ENCODE results near the gene DACT3.

The DACT3 gene, protein sequence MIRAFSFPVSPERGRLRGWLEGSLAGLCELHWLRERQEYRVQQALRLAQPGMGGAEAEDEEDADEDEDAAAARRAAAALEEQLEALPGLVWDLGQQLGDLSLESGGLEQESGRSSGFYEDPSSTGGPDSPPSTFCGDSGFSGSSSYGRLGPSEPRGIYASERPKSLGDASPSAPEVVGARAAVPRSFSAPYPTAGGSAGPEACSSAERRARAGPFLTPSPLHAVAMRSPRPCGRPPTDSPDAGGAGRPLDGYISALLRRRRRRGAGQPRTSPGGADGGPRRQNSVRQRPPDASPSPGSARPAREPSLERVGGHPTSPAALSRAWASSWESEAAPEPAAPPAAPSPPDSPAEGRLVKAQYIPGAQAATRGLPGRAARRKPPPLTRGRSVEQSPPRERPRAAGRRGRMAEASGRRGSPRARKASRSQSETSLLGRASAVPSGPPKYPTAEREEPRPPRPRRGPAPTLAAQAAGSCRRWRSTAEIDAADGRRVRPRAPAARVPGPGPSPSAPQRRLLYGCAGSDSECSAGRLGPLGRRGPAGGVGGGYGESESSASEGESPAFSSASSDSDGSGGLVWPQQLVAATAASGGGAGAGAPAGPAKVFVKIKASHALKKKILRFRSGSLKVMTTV

DNA sequence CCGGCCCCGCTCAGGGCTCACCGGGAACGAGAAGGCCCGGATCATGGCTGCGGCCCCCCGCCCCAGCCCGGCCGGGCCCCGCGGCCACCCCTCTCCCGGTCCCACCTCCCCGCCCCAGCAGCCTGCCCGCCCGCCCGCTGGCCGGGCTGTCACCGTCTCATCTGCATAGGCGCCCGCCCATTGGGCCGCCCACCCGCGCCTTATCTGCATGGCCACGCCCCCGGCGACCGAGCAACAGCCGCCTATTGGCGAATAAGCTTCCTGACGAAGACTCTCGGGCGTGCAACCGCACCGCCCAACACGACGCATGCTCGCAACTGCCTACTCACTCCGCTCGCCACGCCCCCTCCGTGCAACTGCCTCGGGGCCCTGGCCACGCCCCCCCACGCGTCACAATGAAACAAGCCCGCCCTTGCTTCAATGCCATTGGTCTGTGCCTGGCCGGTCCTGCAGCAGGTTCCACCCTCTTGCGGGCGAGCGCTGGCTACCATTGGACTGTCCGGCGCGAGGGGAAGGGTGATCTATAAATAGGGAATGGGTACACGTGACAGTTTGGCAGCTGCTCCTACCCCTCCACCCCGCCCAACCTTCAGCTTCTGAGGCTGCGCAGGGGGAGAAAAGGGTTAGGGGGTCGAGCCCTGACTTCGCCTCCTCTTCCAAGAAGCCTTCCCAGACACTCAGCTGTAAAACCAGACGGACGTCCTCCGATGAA is at the start of gene DACT3:
Gene DACT3 (minus strand): TSS at position 163 of the 712 bp plus-strand sequence. CDS start 118 bp downstream, at position 45.
- Histone ChIP-seq H3K36me3 (ENCODE audit: control insufficient read depth, insufficient read depth, low read length) (no peaks in the 10 kb centered on the region), H3K4me1 (ENCODE audit: control insufficient read depth, insufficient read depth, low read length) (peaks cover 4% of the 10 kb centered on the region), H3K4me3 (ENCODE audit: low read depth, low read length) (peak within 1 kb of the TSS; percentile 67), H3K27me3 (ENCODE audit: control insufficient read depth, insufficient read depth, low read length) (no peaks in the 10 kb centered on the region), H3K9ac (ENCODE audit: low read depth, low read length) (no peak within 1 kb of the TSS), H3K9me3 (ENCODE audit: control insufficient read depth, insufficient read depth, low read length) (no peaks in the 10 kb centered on the region)

DNA sequence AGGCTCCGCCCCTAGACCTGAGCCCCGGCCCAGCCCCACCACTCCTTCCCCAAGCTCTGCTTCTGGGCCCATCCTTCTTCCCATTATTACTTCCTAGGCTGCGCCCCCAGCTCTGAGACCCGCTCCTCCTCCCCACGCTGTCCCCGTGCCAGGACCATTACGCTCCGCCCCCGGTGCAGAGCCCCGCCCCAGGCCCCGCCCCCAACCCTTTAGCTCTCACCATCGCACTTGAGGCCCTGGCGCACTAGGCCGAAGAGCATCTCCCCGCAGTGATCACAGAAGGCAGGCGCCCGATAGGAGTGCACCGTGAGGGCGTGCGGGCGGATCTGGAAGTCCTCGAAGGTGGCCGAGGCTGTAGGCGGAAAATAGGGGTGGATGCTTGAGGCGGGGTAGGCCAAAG is 49.7 kb upstream of the DACT3 start:
- Histone ChIP-seq H3K4me3 (ENCODE audit: low read depth, low read length) (no peak overlapping the region), H3K9me3 (ENCODE audit: control insufficient read depth, insufficient read depth, low read length) (no peaks in the 10 kb centered on the region), H3K36me3 (ENCODE audit: control insufficient read depth, insufficient read depth, low read length) (peaks cover 16% of the 10 kb centered on the region), H3K9ac (ENCODE audit: low read depth, low read length) (no peak overlapping the region), H3K27me3 (ENCODE audit: control insufficient read depth, insufficient read depth, low read length) (no peaks in the 10 kb centered on the region), H3K4me1 (ENCODE audit: control insufficient read depth, insufficient read depth, low read length) (peaks cover 5% of the 10 kb centered on the region)

DNA sequence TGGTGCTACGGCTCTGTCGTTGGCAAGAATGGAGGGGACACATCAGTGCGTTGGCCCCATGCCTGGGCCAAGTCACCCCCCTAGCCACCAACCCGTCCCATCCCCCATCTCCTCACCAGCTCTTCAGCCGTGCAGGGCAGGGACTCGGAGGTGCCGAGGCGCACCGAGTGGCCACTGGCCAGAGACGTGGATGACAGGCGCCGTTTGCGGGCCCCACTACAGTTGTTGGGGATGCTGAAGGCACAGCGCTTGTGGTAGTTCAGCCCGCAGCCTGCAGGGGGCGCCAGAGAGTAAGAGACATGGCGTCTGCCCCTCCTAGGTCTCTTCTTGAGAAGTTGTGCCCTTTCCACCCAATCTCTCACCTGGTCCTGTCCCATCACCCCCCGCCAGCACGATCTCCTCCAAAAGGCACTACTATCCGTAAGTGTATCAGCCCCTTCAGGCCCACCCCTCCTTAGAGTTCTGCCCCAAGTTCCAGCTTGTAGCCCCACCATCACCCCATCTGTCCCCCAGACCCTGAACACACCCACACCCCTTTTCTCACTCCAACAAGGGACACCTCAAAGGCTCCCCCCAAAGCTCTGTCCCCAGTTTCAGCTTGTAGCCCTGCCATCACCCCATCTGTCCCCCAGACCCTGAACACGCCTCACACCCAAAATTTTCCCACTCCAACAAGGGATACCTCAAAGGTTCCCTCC is 43.5 kb upstream of the DACT3 start:
- Histone ChIP-seq H3K27me3 (ENCODE audit: control insufficient read depth, insufficient read depth, low read length) (no peaks in the 10 kb centered on the region), H3K9me3 (ENCODE audit: control insufficient read depth, insufficient read depth, low read length) (no peaks in the 10 kb centered on the region), H3K9ac (ENCODE audit: low read depth, low read length) (no peak overlapping the region), H3K4me1 (ENCODE audit: control insufficient read depth, insufficient read depth, low read length) (no peaks in the 10 kb centered on the region), H3K36me3 (ENCODE audit: control insufficient read depth, insufficient read depth, low read length) (peaks cover 49% of the 10 kb centered on the region), H3K4me3 (ENCODE audit: low read depth, low read length) (no peak overlapping the region)

DNA sequence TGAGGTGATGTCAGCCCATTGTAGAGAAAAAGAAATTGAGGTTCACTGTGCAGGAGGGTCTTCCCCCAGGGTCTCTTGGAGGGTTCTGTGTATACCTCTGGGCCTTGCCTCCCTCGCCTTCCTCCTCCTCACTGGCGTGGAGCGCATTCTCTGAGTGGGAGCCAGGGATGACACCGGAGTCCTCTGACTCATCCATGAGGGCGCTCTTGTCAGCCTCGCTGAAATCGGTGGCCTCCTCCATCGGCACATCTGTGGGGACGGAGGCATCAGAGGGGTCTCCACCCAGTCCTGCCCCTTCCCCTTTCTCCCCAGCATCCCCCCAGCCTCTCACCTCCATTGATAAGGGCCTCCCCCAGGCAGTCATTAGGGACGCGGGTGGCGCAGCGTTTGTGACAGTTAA is 39.7 kb upstream of the DACT3 start:
- Histone ChIP-seq H3K9ac (ENCODE audit: low read depth, low read length) (no peak overlapping the region), H3K9me3 (ENCODE audit: control insufficient read depth, insufficient read depth, low read length) (no peaks in the 10 kb centered on the region), H3K4me3 (ENCODE audit: low read depth, low read length) (no peak overlapping the region), H3K4me1 (ENCODE audit: control insufficient read depth, insufficient read depth, low read length) (peaks cover 5% of the 10 kb centered on the region), H3K27me3 (ENCODE audit: control insufficient read depth, insufficient read depth, low read length) (no peaks in the 10 kb centered on the region), H3K36me3 (ENCODE audit: control insufficient read depth, insufficient read depth, low read length) (peaks cover 47% of the 10 kb centered on the region)

DNA sequence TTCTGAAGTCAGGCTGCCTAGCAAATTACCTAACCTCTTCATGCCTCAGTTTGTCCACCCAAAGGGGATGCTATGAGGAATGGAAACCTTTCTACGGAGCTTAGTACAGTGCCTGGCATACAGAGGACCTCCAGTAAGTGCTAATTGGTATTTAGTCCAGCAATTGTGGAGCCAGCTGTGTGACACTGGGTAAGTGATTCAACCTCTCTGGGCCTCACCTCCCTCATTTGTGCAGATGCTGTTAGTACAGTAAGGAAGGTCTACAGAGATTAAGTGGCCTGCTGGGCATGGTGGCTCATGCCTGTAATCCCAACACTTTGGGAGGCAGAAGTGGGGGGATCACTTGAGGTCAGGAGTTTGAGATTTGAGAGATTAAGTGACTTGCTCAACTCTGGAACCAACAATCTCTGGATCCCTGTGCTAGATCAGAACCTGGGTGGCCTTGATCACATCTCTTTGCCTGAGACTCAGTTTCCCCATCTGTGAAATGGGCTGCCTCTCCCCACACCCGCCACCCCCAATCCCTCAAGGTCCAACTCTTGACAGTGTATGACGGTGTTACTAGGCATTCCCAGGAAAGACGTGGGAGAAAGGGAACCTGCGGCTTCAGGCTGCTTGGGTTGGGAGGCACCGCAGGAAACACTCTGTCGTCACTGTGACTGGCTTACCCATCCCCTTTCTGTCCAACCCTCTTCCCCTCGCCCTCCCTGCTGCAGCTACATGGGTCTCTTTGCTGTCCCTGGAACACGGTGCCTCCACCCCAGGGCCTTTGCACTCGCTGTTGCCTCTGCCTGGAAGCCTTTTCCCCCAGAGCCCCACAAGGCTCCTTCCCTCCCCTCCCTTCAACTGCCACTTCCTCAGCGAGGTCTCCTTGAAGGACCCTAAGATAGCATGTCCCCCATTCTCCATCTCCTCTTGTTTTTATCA is 37.7 kb upstream of the DACT3 start:
- H3K27me3 ChIP-seq (ENCODE audit: control insufficient read depth, insufficient read depth, low read length), result no peaks in the 10 kb centered on the region
- no peak overlapping the region for H3K9ac ChIP-seq (ENCODE audit: low read depth, low read length)
- peaks cover 57% of the 10 kb centered on the region for H3K36me3 ChIP-seq (ENCODE audit: control insufficient read depth, insufficient read depth, low read length)
- peaks cover 5% of the 10 kb centered on the region for H3K4me1 ChIP-seq (ENCODE audit: control insufficient read depth, insufficient read depth, low read length)
- H3K9me3 ChIP-seq (ENCODE audit: control insufficient read depth, insufficient read depth, low read length), result no peaks in the 10 kb centered on the region
- no peak overlapping the region for H3K4me3 ChIP-seq (ENCODE audit: low read depth, low read length)

DNA sequence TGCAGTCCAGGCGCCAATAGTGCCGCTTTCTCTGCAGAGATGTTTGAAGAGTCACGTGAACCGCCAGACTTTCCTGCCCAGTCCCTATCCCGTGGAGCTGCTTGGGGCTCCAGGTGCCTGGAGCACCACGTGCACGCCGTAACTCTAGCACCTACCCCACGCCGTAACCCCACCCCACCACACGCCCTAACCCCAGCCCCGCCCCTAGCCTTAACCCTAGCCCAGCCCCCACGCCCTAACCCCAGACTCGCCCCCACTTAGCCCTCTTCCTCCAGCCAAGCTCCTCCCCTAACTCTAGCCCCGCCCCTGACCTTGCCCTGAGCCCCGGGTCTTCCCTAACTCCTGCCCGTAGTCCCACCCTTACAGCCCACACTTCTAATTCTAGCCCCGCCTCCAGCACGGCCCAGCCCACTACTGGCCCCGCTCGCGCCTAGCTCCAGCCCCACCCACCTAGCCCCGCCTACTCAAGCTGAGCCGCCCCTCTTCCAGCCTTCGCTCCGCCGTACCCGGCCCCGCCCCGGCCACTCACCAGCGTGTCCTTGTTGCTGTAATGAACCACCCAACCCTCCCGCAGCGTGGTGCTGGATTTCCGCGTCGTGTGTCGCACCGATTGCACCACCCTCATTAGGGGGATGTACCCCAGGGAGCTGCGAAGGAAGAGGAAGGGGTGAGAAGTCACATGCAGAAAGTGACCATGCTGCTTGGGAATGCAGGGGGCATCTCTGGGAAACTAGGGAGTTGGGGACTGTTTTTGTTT is 36.4 kb upstream of the DACT3 start:
- peaks cover 65% of the 10 kb centered on the region for H3K36me3 ChIP-seq (ENCODE audit: control insufficient read depth, insufficient read depth, low read length)
- H3K9me3 ChIP-seq (ENCODE audit: control insufficient read depth, insufficient read depth, low read length), result no peaks in the 10 kb centered on the region
- no peaks in the 10 kb centered on the region for H3K27me3 ChIP-seq (ENCODE audit: control insufficient read depth, insufficient read depth, low read length)
- peak overlapping the region; percentile 9 for H3K9ac ChIP-seq (ENCODE audit: low read depth, low read length)
- H3K4me3 ChIP-seq (ENCODE audit: low read depth, low read length), result peak overlapping the region; percentile 51
- H3K4me1 ChIP-seq (ENCODE audit: control insufficient read depth, insufficient read depth, low read length), result peaks cover 5% of the 10 kb centered on the region

DNA sequence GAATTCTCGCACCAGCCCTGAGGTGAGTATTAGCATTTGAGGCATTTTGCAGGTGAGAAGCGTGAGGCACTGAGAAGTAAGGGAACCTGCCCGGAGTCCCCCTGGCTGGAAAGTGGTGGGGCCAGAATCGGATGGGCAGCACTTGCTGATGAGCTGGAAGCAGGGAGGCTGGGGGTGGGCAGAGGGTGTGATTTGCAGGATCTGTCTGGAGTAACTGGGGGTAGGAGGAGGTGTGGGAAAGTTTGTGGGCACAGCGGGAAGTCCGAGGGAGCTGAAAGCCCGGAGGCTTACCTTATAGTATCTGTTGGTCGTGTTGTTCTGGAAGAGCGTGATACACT is 35.9 kb upstream of the DACT3 start:
- Histone ChIP-seq H3K4me3 (ENCODE audit: low read depth, low read length) (no peak overlapping the region), H3K9me3 (ENCODE audit: control insufficient read depth, insufficient read depth, low read length) (no peaks in the 10 kb centered on the region), H3K4me1 (ENCODE audit: control insufficient read depth, insufficient read depth, low read length) (peaks cover 5% of the 10 kb centered on the region), H3K36me3 (ENCODE audit: control insufficient read depth, insufficient read depth, low read length) (peaks cover 65% of the 10 kb centered on the region), H3K27me3 (ENCODE audit: control insufficient read depth, insufficient read depth, low read length) (no peaks in the 10 kb centered on the region), H3K9ac (ENCODE audit: low read depth, low read length) (no peak overlapping the region)

DNA sequence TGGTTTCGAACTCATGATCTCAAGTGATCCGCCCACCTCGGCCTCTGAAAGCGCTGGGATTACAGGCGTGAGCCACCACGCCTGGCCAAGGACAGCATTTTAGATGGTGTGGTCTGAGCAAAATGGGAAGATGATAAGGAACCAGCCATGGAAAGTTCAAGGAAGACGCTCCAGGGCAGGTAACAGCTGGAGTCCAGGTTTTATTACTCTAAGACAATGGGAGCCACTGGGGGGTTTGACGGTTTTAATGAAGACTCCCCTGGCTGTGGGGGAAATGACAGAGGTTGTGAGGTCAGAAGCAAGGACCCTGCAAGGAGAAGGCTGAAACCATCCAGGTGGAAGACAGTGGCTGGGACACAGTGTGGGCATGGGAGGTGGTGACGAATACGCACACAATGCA is 35.1 kb upstream of the DACT3 start:
- Histone ChIP-seq H3K27me3 (ENCODE audit: control insufficient read depth, insufficient read depth, low read length) (no peaks in the 10 kb centered on the region), H3K4me1 (ENCODE audit: control insufficient read depth, insufficient read depth, low read length) (peaks cover 5% of the 10 kb centered on the region), H3K9me3 (ENCODE audit: control insufficient read depth, insufficient read depth, low read length) (no peaks in the 10 kb centered on the region), H3K9ac (ENCODE audit: low read depth, low read length) (no peak overlapping the region), H3K4me3 (ENCODE audit: low read depth, low read length) (no peak overlapping the region), H3K36me3 (ENCODE audit: control insufficient read depth, insufficient read depth, low read length) (peaks cover 68% of the 10 kb centered on the region)

DNA sequence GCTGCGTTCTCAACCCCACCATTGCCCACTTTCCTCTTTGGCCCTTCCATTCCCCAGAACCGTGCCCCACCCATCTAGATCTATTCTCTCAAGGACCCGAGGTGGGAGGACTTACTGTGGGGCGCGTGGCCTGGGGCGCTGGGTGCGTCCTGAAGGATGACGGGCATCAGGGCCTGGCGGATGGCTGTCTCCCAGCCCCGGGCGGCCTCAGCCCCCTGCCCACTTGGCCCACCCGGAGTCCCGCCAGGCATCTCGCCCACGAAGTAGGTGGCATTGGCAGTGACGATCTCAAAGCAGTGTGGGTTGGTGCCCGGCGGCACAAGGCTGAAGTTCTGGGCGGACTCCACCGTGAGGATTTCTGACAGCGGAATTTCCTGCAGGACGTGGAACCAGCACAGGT is 32.8 kb upstream of the DACT3 start:
- H3K9ac ChIP-seq (ENCODE audit: low read depth, low read length), result no peak overlapping the region
- H3K27me3 ChIP-seq (ENCODE audit: control insufficient read depth, insufficient read depth, low read length), result no peaks in the 10 kb centered on the region
- no peak overlapping the region for H3K4me3 ChIP-seq (ENCODE audit: low read depth, low read length)
- H3K9me3 ChIP-seq (ENCODE audit: control insufficient read depth, insufficient read depth, low read length), result no peaks in the 10 kb centered on the region
- H3K36me3 ChIP-seq (ENCODE audit: control insufficient read depth, insufficient read depth, low read length), result peaks cover 64% of the 10 kb centered on the region
- peaks cover 5% of the 10 kb centered on the region for H3K4me1 ChIP-seq (ENCODE audit: control insufficient read depth, insufficient read depth, low read length)

DNA sequence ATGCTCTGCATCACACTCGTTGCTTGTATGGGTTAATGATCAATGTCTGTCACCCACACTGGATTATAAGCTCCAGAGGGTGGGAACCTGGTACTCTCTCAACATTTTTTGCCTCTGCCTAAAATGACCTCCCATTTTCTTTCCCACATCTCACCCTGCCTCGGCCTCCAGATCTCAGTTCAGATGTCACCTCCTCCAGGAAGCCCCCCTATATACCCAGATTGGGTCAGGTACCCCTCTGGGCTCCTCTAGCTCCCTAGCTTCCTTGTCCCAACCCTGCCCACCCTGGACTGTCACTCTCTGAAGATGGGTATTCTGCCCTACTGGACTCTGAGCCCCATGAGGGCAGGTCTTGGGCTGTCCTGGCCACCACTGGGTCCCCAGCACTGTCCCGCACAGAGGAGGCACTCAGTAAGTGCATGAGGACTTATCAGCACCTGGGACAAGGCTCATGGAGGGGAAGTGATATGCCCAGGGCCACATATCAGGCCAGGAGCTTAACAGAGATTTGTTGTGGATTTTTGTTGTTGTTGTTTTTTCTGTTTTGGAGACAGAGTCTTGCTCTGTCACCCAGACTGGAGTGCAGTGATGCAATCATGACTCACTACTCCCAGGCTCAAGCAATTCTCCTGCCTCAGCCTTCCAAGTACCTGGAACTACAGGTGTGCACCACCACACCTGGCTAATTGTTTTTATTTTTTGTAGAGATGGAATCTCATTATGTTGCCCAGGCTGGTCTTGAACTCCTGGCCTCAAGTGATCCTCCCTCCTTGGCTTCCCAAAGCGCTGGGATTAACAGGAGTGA is 32.1 kb upstream of the DACT3 start:
- no peaks in the 10 kb centered on the region for H3K27me3 ChIP-seq (ENCODE audit: control insufficient read depth, insufficient read depth, low read length)
- no peaks in the 10 kb centered on the region for H3K9me3 ChIP-seq (ENCODE audit: control insufficient read depth, insufficient read depth, low read length)
- peaks cover 60% of the 10 kb centered on the region for H3K36me3 ChIP-seq (ENCODE audit: control insufficient read depth, insufficient read depth, low read length)

More for the DNA sequence above, 32.1 kb upstream of the DACT3 start:
- peaks cover 5% of the 10 kb centered on the region for H3K4me1 ChIP-seq (ENCODE audit: control insufficient read depth, insufficient read depth, low read length)
- no peak overlapping the region for H3K4me3 ChIP-seq (ENCODE audit: low read depth, low read length)
- H3K9ac ChIP-seq (ENCODE audit: low read depth, low read length), result no peak overlapping the region

Data from iPS-15b (cell line).